ENCODE measurements around the gene PARD3.
"Not testable (repeated sequence)": the region's sequence is repeated elsewhere in the genome, so short reads cannot be mapped to it uniquely, and the experiment has no call there.

The PARD3 gene

DNA sequence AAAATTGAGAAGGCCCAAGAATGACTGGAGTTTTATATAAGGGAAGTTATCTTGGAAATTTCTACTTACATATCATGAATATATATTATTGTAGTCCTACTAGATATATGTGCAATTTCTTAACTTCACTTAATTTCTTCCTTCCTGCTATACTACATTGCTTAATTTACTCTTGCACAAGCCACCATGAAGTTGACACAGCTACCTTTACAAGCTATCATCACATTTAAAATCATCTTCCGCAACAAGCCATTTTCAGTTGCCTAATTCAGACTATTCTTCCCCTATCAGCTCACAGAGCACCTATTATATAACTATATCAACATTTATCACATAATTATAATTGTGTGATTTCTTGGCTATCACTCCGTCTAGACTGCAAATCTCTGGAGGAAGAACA lies 418.4 kb downstream of the PARD3 start:
- no peak for FAIRE-seq

DNA sequence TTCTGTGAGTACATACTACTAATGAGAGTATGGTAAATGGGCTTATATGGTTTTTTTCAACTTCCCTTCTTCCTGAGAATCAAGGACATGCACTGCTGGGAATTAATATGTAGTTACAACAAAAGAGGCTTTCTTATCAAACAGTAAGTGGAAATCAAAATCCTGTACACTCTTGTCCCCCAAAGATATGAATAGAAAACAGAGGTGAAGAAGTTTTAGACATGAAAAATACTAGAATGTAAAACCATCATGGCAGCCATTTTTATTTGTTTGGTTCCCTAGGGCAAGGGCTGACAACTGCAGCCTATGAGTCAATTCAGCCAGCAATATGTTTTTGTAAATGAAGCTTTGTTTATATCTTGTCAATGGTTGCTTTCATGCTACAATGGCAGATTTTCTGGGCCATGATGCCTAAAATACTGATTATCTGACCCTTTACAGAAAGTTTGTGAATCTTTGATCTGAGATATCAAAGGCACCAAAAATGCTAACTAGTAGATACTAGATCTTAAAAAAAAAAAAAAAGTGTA lies 422.4 kb downstream of the PARD3 start:
- no peak for DNase-seq (ENCODE audit: insufficient read length, low spot score)
- FAIRE-seq = no peak
- TF ChIP-seq, protein P1, sequence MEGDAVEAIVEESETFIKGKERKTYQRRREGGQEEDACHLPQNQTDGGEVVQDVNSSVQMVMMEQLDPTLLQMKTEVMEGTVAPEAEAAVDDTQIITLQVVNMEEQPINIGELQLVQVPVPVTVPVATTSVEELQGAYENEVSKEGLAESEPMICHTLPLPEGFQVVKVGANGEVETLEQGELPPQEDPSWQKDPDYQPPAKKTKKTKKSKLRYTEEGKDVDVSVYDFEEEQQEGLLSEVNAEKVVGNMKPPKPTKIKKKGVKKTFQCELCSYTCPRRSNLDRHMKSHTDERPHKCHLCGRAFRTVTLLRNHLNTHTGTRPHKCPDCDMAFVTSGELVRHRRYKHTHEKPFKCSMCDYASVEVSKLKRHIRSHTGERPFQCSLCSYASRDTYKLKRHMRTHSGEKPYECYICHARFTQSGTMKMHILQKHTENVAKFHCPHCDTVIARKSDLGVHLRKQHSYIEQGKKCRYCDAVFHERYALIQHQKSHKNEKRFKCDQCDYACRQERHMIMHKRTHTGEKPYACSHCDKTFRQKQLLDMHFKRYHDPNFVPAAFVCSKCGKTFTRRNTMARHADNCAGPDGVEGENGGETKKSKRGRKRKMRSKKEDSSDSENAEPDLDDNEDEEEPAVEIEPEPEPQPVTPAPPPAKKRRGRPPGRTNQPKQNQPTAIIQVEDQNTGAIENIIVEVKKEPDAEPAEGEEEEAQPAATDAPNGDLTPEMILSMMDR (IDR thresholded peaks at IDR 0.05; ENCODE audit: insufficient read depth, missing control alignments) = no peak

More for the DNA sequence above, 418.4 kb downstream of the PARD3 start:
- no peak for DNase-seq (ENCODE audit: insufficient read length, low spot score)
- TF ChIP-seq, protein P1 (IDR thresholded peaks at IDR 0.05; ENCODE audit: insufficient read depth, missing control alignments) = no peak

DNA sequence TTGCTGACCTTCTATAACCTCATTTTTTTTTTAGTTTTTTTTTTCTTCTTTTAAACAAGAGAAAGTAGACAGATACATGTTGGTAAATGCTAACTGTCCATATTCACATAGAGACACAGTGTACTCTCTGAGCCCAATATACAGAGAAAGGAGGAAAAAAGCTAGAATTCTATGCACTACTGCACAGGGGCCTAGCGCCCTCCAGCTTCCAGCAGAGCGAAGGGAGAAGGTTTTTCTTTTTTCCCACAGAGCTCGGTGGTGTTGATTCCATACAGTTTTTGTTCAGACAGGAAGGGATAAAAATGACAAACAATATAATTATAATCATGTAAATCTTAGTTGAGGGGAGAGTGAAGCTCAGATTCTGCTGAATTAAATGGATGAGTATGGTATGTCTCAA lies 423.9 kb downstream of the PARD3 start:
- TF ChIP-seq, protein P1 (IDR thresholded peaks at IDR 0.05; ENCODE audit: insufficient read depth, missing control alignments) = peak; percentile 28
- DNase-seq (ENCODE audit: insufficient read length, low spot score); FAIRE-seq: not testable (repeated sequence)

DNA sequence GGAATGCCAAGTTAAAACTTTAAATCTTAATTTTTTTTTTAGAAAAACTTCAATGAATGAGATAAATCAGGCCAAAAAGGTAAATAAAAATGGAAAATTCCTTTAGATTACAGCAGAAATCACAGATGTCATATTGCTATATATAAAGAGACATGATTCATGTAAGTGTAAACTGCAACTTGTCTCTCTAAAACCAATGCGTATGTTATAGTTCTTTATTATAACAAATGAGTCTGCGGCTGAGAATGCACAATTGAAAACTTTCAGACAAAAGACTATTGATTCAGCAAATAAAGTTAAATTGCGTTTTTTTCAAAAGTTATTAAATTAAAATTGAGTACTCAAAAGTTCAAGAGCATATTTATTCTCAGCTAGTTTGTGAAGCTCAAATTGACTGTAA lies 425.3 kb downstream of the PARD3 start:
- DNase-seq (ENCODE audit: insufficient read length, low spot score) (no peak), FAIRE-seq (no peak)

DNA sequence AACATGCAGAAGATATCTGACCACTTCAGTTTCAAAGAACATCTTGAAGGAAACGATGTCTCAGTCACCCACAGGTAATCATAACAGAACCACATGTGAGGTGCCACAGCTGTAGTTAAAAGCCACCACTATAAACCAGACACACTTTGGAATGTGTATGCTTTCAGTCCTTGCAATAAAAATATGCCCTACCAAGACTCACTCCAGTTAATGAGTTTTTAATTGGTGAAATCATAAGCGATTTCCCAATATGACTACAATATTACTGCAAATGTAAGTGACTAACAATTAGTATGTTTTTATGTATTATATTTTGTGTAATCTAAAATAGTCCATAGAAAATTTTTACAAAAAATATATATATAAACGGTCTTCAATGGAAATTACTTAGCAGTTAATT lies 428.2 kb downstream of the PARD3 start:
- FAIRE-seq = no peak
- no peak for DNase-seq (ENCODE audit: insufficient read length, low spot score)
- TF ChIP-seq, protein P1 (IDR thresholded peaks at IDR 0.05; ENCODE audit: insufficient read depth, missing control alignments) = no peak

More for the DNA sequence above, 425.3 kb downstream of the PARD3 start:
- TF ChIP-seq, protein P1 (IDR thresholded peaks at IDR 0.05; ENCODE audit: insufficient read depth, missing control alignments) = no peak

DNA sequence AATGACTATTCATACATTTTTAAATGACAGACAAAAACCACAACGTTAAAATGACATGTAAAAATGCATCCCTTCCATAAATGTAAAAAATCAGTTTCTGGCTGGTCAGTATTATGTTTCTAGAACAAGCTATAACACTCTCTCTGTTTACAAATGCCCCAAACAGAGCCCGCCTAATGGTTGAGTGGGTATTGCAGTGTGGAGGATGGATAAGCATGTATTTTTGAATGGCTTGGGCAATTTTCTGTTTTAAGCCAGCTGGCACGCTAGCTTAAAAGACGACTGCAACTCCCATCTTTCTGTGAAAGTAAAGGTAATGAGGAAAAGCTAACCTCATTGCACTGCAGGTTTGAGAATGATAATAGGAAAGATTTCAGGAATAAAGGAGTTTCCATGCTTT lies 430.7 kb downstream of the PARD3 start:
- peak; percentile 80 for FAIRE-seq
- no peak for DNase-seq (ENCODE audit: insufficient read length, low spot score)
- TF ChIP-seq, protein P1 (IDR thresholded peaks at IDR 0.05; ENCODE audit: insufficient read depth, missing control alignments) = no peak

DNA sequence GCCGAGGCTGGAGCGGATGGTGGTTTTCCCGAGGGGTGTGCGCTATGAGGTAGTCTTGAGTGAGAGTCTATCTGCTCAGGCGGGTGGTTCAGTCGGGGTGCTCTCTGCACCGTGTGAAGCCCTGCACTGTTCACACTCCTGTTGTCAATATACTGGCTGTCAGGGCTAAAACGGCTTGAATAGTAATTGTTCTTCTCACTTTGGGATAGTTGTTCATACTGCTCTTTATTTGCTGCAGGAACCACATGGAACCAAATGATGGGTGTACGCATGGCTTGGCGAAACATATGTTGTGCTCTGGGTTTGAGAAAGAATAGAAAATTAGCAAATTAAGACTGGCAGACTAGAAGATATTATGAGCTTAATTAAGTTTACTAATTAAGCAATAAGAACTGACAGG lies 432.5 kb downstream of the PARD3 start:
- no peak for FAIRE-seq
- no peak for DNase-seq (ENCODE audit: insufficient read length, low spot score)
- TF ChIP-seq, protein P1 (IDR thresholded peaks at IDR 0.05; ENCODE audit: insufficient read depth, missing control alignments) = no peak

All from D721Med (cell line).